CD4-positive, alpha-beta T cell treated with Interleukin-15 for 4 hours (primary cell): ENCODE results near the gene ADGRF3.
"Not testable (repeated sequence)": the region's sequence is repeated elsewhere in the genome, so short reads cannot be mapped to it uniquely, and the experiment has no call there.

Experiments used
- DNase-seq: peaks from one replicate; pipeline ENCODE4 v3.0.0-alpha.2; 2020; ENCODE audit warnings: low spot score

ADGRF3 gene

GRCh38 chr2:26276484-26277227 is 69.9 kb downstream of the ADGRF3 start:
- DNase-seq: no peak

- no peak for DNase-seq
Observed at GRCh38 chr2:26274058-26274613, 72.5 kb downstream of the ADGRF3 start.

- no peak for DNase-seq
Observed at GRCh38 chr2:26273501-26273900, 73.1 kb downstream of the ADGRF3 start.

- DNase-seq: no peak
Observed at GRCh38 chr2:26270373-26270772, 76.2 kb downstream of the ADGRF3 start.

GRCh38 chr2:26269571-26270158 is 76.9 kb downstream of the ADGRF3 start:
- DNase-seq: no peak

GRCh38 chr2:26268670-26269385 is 77.8 kb downstream of the ADGRF3 start:
- DNase-seq: not testable (repeated sequence)

- DNase-seq: no peak
Observed at GRCh38 chr2:26268213-26268612, 78.4 kb downstream of the ADGRF3 start.

GRCh38 chr2:26258836-26259235 is 87.8 kb downstream of the ADGRF3 start:
- not testable (repeated sequence) for DNase-seq
